Fibroblast of villous mesenchyme (primary cell): ENCODE measurements around the gene ANXA11. TPM values are rescaled to one million over a fixed set of nuclear protein-coding genes. Genes with fewer than 3 reads are reported as not detected.
A peak's percentile ranks its signal among the peaks of the same experiment; 100 is the strongest.
"Not testable (repeated sequence)": the region's sequence is repeated elsewhere in the genome, so short reads cannot be mapped to it uniquely, and the experiment has no call there.

Source experiments
- DNase-seq: peaks from one replicate; pipeline ENCODE4 v3.0.0-alpha.2; 2010; ENCODE audit warnings: low read depth
- H3K4me3 ChIP-seq: 2 replicates; pipeline ENCODE4 v1.5.1; 2011; ENCODE audit warnings: low read depth, mild to moderate bottlenecking, low read length
- CTCF ChIP-seq: IDR thresholded peaks from 2 replicates; pipeline ENCODE4 v1.5.1; 2012; ENCODE audit warnings: low read depth, mild to moderate bottlenecking, low read length; ENCODE audit not compliant: insufficient read depth
- total RNA-seq: library from RNA; depleted of rRNA; stranded (reverse); fragments of >200 nt; gene quantifications from 2 replicates; pipeline ENCODE4 v1.2.3, GENCODE V29; 2012

Gene ANXA11
- total RNA-seq, 1 donor: 79.9 TPM

GRCh38 chr10:80141696-80142460 lies 63.5 kb downstream of the ANXA11 start:
- H3K4me3 ChIP-seq: no peak overlapping the region
- no peak for TF ChIP-seq CTCF
- DNase-seq: no peak

- no peak overlapping the region for H3K4me3 ChIP-seq
- no peak for DNase-seq
- no peak for TF ChIP-seq CTCF
Observed at GRCh38 chr10:80140251-80140650, 65.1 kb downstream of the ANXA11 start.

DNA sequence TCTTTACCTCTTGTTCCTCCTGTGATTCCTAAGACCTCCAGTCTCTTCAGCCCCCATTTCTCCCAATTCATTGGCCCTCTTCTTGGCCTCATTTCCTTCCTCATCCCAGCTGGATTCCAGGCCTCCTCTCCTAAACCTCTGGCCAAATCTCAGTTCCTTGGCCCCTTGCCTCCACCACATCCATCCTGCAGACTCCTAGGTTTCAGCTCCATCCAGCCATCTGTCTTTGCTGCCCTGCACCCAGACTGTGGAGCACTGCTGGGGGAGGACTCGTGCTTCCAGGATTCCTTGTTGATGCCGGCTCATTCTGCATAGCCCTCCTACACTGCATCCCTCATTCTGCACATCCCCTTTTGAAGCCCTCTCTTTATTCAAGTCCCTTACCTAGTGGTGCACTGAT lies 66.1 kb downstream of the ANXA11 start:
- TF ChIP-seq CTCF: no peak
- no peak for DNase-seq
- no peak overlapping the region for H3K4me3 ChIP-seq

DNA sequence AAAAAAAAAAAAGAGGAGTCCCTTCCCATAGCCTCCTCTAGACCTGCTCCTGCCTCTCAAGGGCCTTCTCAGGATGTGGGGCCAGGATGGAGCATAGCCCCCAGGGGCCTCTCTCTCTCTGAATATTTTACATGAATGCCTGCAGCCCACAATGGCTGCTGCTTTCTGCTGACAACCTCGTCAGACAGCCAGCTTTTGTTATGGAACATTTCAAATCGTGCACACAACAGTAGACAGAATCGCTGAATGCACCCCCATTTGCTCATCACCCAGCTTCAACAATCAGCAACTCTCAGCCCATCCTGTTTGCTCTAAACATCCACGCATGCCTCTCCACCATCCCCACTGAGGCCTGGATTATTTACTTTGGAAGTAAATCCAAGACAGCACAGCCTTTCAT lies 67.4 kb downstream of the ANXA11 start:
- no peak for TF ChIP-seq CTCF
- no peak overlapping the region for H3K4me3 ChIP-seq
- DNase-seq: no peak

- no peak for TF ChIP-seq CTCF
- H3K4me3 ChIP-seq: no peak overlapping the region
- DNase-seq: peak; percentile 61
Observed at GRCh38 chr10:80137031-80137862, 68.1 kb downstream of the ANXA11 start.

- no peak for TF ChIP-seq CTCF
- H3K4me3 ChIP-seq: no peak overlapping the region
- DNase-seq: peak; percentile 69
Observed at GRCh38 chr10:80136134-80136571, 69.2 kb downstream of the ANXA11 start.

DNA sequence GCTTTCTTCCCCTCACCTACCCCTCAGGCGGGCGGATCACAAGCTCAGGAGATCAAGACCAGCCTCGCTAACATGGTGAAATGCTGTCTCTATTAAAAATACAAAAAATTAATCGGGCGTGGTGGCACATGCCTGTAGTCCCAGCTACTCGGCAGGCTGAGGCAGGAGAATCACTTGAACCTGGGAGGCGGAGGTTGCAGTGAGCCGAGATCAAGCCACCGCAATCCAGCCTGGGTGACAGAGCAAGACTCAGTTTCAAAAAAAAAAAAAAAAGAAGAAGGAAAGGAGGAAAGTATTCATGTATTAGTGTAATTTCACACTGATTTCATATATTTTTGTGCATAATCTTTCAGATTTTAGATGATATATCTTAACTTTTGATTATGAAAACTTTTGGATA lies 71.7 kb downstream of the ANXA11 start:
- H3K4me3 ChIP-seq: peak overlapping the region; percentile 15
- not testable (repeated sequence) for DNase-seq
